ENCODE data around the gene PNMA6F. TPM values are rescaled to one million over a fixed set of nuclear protein-coding genes. Genes with fewer than 3 reads are reported as not detected.

PNMA6F gene
- not detected for total RNA-seq

DNA sequence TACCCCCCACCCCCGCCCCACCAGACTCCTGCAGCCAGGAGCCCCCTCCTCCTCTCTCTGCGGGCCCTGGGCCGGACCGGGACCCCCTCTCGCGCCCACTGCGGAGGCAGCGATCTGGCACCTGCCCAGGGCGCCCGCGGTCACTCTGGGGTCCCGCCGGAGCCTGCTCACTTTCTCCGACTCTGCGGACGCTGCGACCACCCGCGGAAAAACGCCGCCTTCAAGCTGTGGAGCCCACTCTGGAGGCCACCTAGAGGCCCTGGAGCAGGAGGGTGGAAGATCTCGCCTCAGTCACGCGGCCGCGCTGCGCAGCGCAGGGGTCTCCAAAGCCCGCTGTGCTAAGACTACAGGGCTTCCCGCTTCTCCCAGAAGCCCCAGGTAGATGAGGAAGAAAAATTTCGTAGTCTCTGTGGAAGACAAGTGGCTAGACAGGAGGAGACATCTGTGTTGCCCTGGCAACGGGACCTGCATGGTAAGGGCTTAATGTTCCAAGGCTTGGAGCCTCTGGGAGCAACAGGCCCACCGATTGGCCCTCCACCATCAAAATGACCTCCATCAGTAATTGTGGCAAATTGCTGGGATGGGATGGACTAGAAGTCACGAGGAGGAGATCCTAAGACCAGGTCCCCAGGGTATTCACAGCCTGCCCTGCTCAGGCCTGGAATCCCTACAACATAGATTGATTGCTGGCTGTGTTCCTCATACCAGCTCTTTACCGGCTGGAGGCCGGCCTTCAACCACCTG, at the start of gene PNMA6F:
Gene PNMA6F (minus strand): TSS at position 387 of the 744 bp plus-strand sequence. CDS start 1,093 bp downstream, outside the sequence.
- peaks cover 38% of the 10 kb centered on the region for H3K27me3 Mint-ChIP-seq
- H3K27ac Mint-ChIP-seq: no peak within 1 kb of the TSS
- no peaks in the 10 kb centered on the region for H3K4me1 Mint-ChIP-seq
- ATAC-seq (no peak), DNase-seq (no peak)
- H3K4me3 Mint-ChIP-seq: no peak within 1 kb of the TSS
- H3K36me3 Mint-ChIP-seq: no peaks in the 10 kb centered on the region
- CTCF ChIA-PET: no interaction called here
- no peaks in the 10 kb centered on the region for H3K9me3 Mint-ChIP-seq (ENCODE audit: low read depth)

DNA sequence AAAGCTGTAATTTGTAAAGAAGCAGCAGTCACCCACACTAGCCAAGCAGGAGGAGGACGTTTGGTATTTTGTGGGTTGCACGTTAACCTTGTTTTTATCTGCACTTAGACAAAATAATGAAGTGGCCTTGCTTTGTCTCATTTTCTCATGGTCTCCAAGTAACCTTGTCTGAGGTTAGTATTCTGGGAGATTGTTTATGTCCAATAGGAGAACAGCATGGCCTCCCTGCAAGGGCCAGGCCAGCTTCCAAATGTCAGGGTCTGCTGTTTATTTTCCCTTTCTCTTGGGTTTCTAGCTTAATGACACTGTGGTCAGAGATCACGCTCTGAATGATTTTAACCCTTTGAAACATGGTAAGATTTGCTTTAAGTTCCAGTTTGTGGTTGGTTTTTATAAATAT, 49.7 kb upstream of the PNMA6F start:
- DNase-seq (no peak), ATAC-seq (no peak)
- H3K27ac Mint-ChIP-seq: no peak overlapping the region
- H3K9me3 Mint-ChIP-seq (ENCODE audit: low read depth): no peaks in the 10 kb centered on the region
- H3K4me1 Mint-ChIP-seq: peaks cover 11% of the 10 kb centered on the region
- H3K27me3 Mint-ChIP-seq: peaks cover 12% of the 10 kb centered on the region
- H3K36me3 Mint-ChIP-seq: peaks cover 4% of the 10 kb centered on the region
- H3K4me3 Mint-ChIP-seq: no peak overlapping the region
- CTCF ChIA-PET: interaction anchor here (1.1 kb wide), 1 partner anchor 429 kb away, joined by 3 read pairs; no protein-coding TSS in a partner anchor

DNA sequence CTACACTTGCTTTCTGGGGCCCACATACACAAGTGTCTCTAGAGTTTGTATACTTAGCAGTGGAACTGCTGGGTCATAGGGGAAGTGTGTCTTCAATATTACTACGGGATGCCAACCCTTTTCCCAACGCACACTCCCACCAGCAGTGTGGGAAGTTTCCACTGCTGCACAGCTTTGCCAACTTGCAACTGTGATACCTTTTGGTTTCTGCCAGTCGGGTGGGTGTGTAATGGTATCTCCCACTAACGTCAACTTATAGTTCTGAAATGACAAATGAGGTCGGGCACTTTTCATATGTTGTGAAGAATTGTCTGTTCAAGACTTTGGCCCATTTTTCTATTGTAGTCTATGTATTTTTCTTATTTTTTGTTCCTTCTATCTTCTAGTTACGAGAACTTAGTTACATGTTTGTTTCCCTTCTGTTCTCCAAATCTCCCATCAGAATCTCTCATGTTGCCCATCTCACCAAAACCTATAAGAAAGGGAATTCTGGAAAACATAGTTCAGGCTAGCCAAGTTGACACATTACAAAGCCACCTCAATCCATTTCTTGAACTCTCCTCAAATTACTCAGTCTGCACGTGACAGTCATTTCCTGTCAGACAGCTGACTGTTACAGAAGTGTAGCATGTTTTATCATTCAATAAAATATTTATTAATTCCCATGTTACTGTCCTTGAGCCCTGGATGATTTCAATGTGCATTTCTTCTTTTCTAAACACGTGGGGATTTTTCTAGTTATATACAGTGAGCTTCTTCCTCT, 48.9 kb upstream of the PNMA6F start:
- no peak overlapping the region for H3K4me3 Mint-ChIP-seq
- H3K27ac Mint-ChIP-seq: no peak overlapping the region
- H3K36me3 Mint-ChIP-seq: peaks cover 4% of the 10 kb centered on the region
- peaks cover 15% of the 10 kb centered on the region for H3K27me3 Mint-ChIP-seq
- CTCF ChIA-PET: interaction anchor here (1.1 kb wide), 1 partner anchor 428 kb away, joined by 3 read pairs; no protein-coding TSS in a partner anchor
- no peaks in the 10 kb centered on the region for H3K9me3 Mint-ChIP-seq (ENCODE audit: low read depth)
- DNase-seq: no peak
- ATAC-seq: no peak
- peaks cover 14% of the 10 kb centered on the region for H3K4me1 Mint-ChIP-seq

- no peak overlapping the region for H3K27ac Mint-ChIP-seq
- CTCF ChIA-PET: no interaction called here
- H3K9me3 Mint-ChIP-seq (ENCODE audit: low read depth): no peaks in the 10 kb centered on the region
- H3K4me3 Mint-ChIP-seq: no peak overlapping the region
- peaks cover 14% of the 10 kb centered on the region for H3K4me1 Mint-ChIP-seq
- no peak for DNase-seq
- no peak for ATAC-seq
- peaks cover 4% of the 10 kb centered on the region for H3K36me3 Mint-ChIP-seq
- H3K27me3 Mint-ChIP-seq: peaks cover 8% of the 10 kb centered on the region
These were observed 45.4 kb upstream of the PNMA6F start for GRCh38 chrX:153366878-153367538.

- no peak for ATAC-seq
- no peaks in the 10 kb centered on the region for H3K9me3 Mint-ChIP-seq (ENCODE audit: low read depth)
- H3K27ac Mint-ChIP-seq: no peak overlapping the region
- H3K4me3 Mint-ChIP-seq: no peak overlapping the region
- CTCF ChIA-PET: no interaction called here
- H3K36me3 Mint-ChIP-seq: peaks cover 4% of the 10 kb centered on the region
- DNase-seq: no peak
- peaks cover 14% of the 10 kb centered on the region for H3K4me1 Mint-ChIP-seq
- H3K27me3 Mint-ChIP-seq: peaks cover 3% of the 10 kb centered on the region
These were observed 44.6 kb upstream of the PNMA6F start for GRCh38 chrX:153366119-153366518.

- DNase-seq: no peak
- no peak overlapping the region for H3K27ac Mint-ChIP-seq
- peaks cover 4% of the 10 kb centered on the region for H3K36me3 Mint-ChIP-seq
- CTCF ChIA-PET: no interaction called here
- H3K9me3 Mint-ChIP-seq (ENCODE audit: low read depth): no peaks in the 10 kb centered on the region
- no peak overlapping the region for H3K4me3 Mint-ChIP-seq
- peak; percentile 20 for ATAC-seq
- H3K27me3 Mint-ChIP-seq: peaks cover 3% of the 10 kb centered on the region
- H3K4me1 Mint-ChIP-seq: peaks cover 10% of the 10 kb centered on the region
These were observed 44.1 kb upstream of the PNMA6F start for GRCh38 chrX:153365670-153366069.

- Mint-ChIP-seq H3K4me3 (no peak overlapping the region), H3K27me3 (peaks cover 3% of the 10 kb centered on the region), H3K27ac (no peak overlapping the region), H3K4me1 (peaks cover 3% of the 10 kb centered on the region), H3K9me3 (ENCODE audit: low read depth) (no peaks in the 10 kb centered on the region), H3K36me3 (peaks cover 1% of the 10 kb centered on the region)
- DNase-seq (no peak), ATAC-seq (no peak)
- CTCF ChIA-PET: no interaction called here
These were observed 40.3 kb upstream of the PNMA6F start for GRCh38 chrX:153361781-153362397.

DNA sequence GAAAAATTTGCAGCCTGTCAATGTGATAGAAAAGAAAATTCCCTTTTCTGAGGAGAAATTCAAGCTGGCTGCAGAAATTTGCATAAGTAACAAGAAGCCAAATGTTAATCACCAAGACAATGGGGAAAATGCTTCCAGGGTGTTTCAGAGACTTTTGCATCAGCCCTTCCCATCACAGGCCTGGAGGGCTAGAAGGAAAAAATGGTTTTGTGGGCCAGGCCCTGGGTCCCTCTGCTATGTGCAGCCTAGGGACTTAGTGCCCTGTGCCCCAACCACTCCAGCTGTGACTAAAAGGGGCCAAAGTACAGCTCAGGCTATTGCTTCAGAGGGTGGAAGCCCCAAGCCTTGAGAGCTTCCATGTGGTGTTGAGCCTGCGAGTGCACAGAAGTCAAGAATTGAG, 36.3 kb upstream of the PNMA6F start:
- no peak for ATAC-seq
- no peak overlapping the region for H3K4me3 Mint-ChIP-seq
- H3K27ac Mint-ChIP-seq: no peak overlapping the region
- peaks cover 1% of the 10 kb centered on the region for H3K36me3 Mint-ChIP-seq
- no peaks in the 10 kb centered on the region for H3K4me1 Mint-ChIP-seq
- H3K9me3 Mint-ChIP-seq (ENCODE audit: low read depth): no peaks in the 10 kb centered on the region
- CTCF ChIA-PET: no interaction called here
- no peaks in the 10 kb centered on the region for H3K27me3 Mint-ChIP-seq
- DNase-seq: no peak

DNA sequence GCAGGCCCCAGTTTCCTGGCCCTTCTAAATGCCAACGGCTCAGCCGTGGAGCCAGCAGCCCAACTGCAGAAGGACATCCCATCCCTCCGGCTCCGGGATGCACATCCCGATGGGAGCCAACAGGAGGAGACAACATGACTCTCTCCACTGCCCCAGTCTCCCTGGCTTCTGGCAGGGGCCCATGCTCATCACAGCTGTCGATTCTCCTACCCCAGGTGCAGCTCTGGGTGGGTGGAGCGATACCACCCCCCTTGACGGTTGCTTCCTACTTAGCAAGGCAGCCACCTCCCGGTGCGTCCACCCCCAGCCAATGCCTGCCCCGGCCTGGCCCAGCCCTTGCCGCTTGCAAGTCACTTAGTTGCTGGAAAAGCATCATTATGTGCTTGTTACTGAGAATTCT, 31.8 kb upstream of the PNMA6F start:
- peaks cover 11% of the 10 kb centered on the region for H3K4me1 Mint-ChIP-seq
- ATAC-seq: no peak

GRCh38 chrX:153352858-153353257, 31.3 kb upstream of the PNMA6F start:
- Mint-ChIP-seq H3K36me3 (peaks cover 20% of the 10 kb centered on the region), H3K4me1 (peaks cover 15% of the 10 kb centered on the region), H3K27ac (no peak overlapping the region), H3K27me3 (no peaks in the 10 kb centered on the region), H3K9me3 (ENCODE audit: low read depth) (no peaks in the 10 kb centered on the region), H3K4me3 (no peak overlapping the region)
- no peak for ATAC-seq
- no peak for DNase-seq
- CTCF ChIA-PET: no interaction called here

More for the DNA sequence above, 31.8 kb upstream of the PNMA6F start:
- Mint-ChIP-seq H3K36me3 (peaks cover 16% of the 10 kb centered on the region), H3K27me3 (no peaks in the 10 kb centered on the region), H3K9me3 (ENCODE audit: low read depth) (no peaks in the 10 kb centered on the region), H3K4me3 (no peak overlapping the region), H3K27ac (no peak overlapping the region)
- DNase-seq: no peak
- CTCF ChIA-PET: no interaction called here

- Mint-ChIP-seq H3K9me3 (ENCODE audit: low read depth) (no peaks in the 10 kb centered on the region), H3K27me3 (no peaks in the 10 kb centered on the region), H3K36me3 (peaks cover 24% of the 10 kb centered on the region), H3K4me1 (peaks cover 15% of the 10 kb centered on the region), H3K4me3 (no peak overlapping the region), H3K27ac (no peak overlapping the region)
- CTCF ChIA-PET: no interaction called here
- DNase-seq (no peak), ATAC-seq (no peak)
These were observed 30.4 kb upstream of the PNMA6F start for GRCh38 chrX:153351981-153352380.

GRCh38 chrX:153349952-153350351, 28.4 kb upstream of the PNMA6F start:
- Mint-ChIP-seq H3K4me1 (peaks cover 17% of the 10 kb centered on the region), H3K9me3 (ENCODE audit: low read depth) (no peaks in the 10 kb centered on the region), H3K27ac (peak overlapping the region; percentile 63), H3K4me3 (no peak overlapping the region), H3K36me3 (peaks cover 30% of the 10 kb centered on the region), H3K27me3 (no peaks in the 10 kb centered on the region)
- no peak for DNase-seq
- CTCF ChIA-PET: no interaction called here
- ATAC-seq: no peak

DNA sequence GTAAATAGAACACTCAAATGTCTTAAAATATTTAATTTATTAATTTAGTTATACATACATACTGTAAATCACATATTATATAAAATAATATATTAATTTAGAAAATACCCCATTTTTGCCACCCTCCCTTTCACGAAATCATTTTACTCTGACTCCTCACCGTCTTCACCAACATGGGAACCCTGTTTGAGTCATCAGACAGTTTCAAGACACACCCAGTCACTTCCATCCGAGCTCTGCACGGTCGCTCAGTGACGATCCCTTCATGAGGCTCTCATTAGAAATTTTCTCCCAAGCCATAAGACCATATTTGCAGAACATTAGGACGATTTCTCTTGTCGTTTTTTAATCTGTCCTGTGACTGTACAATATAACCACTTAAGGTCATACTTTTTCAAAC, 26.9 kb upstream of the PNMA6F start:
- CTCF ChIA-PET: no interaction called here
- peaks cover 43% of the 10 kb centered on the region for H3K36me3 Mint-ChIP-seq

More for the DNA sequence above, 26.9 kb upstream of the PNMA6F start:
- ATAC-seq (no peak), DNase-seq (no peak)
- H3K4me1 Mint-ChIP-seq: peaks cover 25% of the 10 kb centered on the region
- no peaks in the 10 kb centered on the region for H3K9me3 Mint-ChIP-seq (ENCODE audit: low read depth)
- no peak overlapping the region for H3K27ac Mint-ChIP-seq
- H3K27me3 Mint-ChIP-seq: no peaks in the 10 kb centered on the region
- H3K4me3 Mint-ChIP-seq: no peak overlapping the region

All from activated CD8-positive, alpha-beta memory T cell treated with anti-CD3 and anti-CD28 coated beads, Interleukin-2, amount 10 ng/mL, durations not matched to agents 7 days and 5 days (primary cell).